ENCODE data around the gene HOXA6. TPM values are rescaled to one million over a fixed set of nuclear protein-coding genes. Genes with fewer than 3 reads are reported as not detected.

HOXA6 gene
- polyA plus RNA-seq, 2 donors: 0.19 to 0.69 TPM

- peak overlapping the region; percentile 16 to 25 for H3K27ac ChIP-seq (ENCODE audit: low read depth in 2 of 2, low read length in 1 of 2)
- WGBS, 2 donors: 4 to 6% methylated on average over 48 to 58 of the region's 58 CpGs
- peaks cover 4 to 24% of the 10 kb centered on the region in 2 donors for H3K4me1 ChIP-seq (ENCODE audit: control insufficient read depth in 2 of 2, insufficient read depth in 2 of 2, low read length in 1 of 2)
Measured at GRCh38 chr7:27150568-27151340, 3.2 kb upstream of the HOXA6 start.

GRCh38 chr7:27149842-27150567, 2.4 kb upstream of the HOXA6 start:
- H3K36me3 ChIP-seq (ENCODE audit: control insufficient read depth in 2 of 2, insufficient read depth in 2 of 2, low read length in 1 of 2): no peaks in the 10 kb centered on the region
- WGBS, 2 donors: 65 to 67% methylated on average over 13 of the region's 13 CpGs
- H3K9me3 ChIP-seq (ENCODE audit: control insufficient read depth in 2 of 2, insufficient read depth in 1 of 2, low read depth in 1 of 2, low read length in 1 of 2): no peaks in the 10 kb centered on the region
- H3K4me1 ChIP-seq (ENCODE audit: control insufficient read depth in 2 of 2, insufficient read depth in 2 of 2, low read length in 1 of 2): peaks cover 4 to 18% of the 10 kb centered on the region in 2 donors
- peak overlapping the region; percentile 31 to 38 for H3K4me3 ChIP-seq (ENCODE audit: low read depth in 1 of 2, low read length in 2 of 2)
- peaks cover 0 to 21% of the 10 kb centered on the region in 2 donors for H3K27me3 ChIP-seq (ENCODE audit: control insufficient read depth in 1 of 2, insufficient read depth in 2 of 2, low read length in 2 of 2)
- no peak overlapping the region for H3K27ac ChIP-seq (ENCODE audit: low read depth in 2 of 2, low read length in 1 of 2)

More at GRCh38 chr7:27150568-27151340, 3.2 kb upstream of the HOXA6 start:
- no peaks in the 10 kb centered on the region for H3K9me3 ChIP-seq (ENCODE audit: control insufficient read depth in 2 of 2, insufficient read depth in 1 of 2, low read depth in 1 of 2, low read length in 1 of 2)
- H3K36me3 ChIP-seq (ENCODE audit: control insufficient read depth in 2 of 2, insufficient read depth in 2 of 2, low read length in 1 of 2): no peaks in the 10 kb centered on the region
- H3K27me3 ChIP-seq (ENCODE audit: control insufficient read depth in 1 of 2, insufficient read depth in 2 of 2, low read length in 2 of 2): peaks cover 0 to 27% of the 10 kb centered on the region in 2 donors
- H3K4me3 ChIP-seq (ENCODE audit: low read depth in 1 of 2, low read length in 2 of 2): peak overlapping the region; percentile 31 to 38

- Histone ChIP-seq H3K9me3 (ENCODE audit: control insufficient read depth in 2 of 2, insufficient read depth in 1 of 2, low read depth in 1 of 2, low read length in 1 of 2) (no peaks in the 10 kb centered on the region), H3K4me1 (ENCODE audit: control insufficient read depth in 2 of 2, insufficient read depth in 2 of 2, low read length in 1 of 2) (peaks cover 0 to 15% of the 10 kb centered on the region in 2 donors), H3K4me3 (ENCODE audit: low read depth in 1 of 2, low read length in 2 of 2) (no peak overlapping the region), H3K36me3 (ENCODE audit: control insufficient read depth in 2 of 2, insufficient read depth in 2 of 2, low read length in 1 of 2) (no peaks in the 10 kb centered on the region), H3K27ac (ENCODE audit: low read depth in 2 of 2, low read length in 1 of 2) (peak overlapping the region in 1 of 2 donors; percentile 9), H3K27me3 (ENCODE audit: control insufficient read depth in 1 of 2, insufficient read depth in 2 of 2, low read length in 2 of 2) (peaks cover 0 to 12% of the 10 kb centered on the region in 2 donors)
- 47 to 68% methylated on average over 25 to 30 of the region's 30 CpGs for WGBS, 2 donors
Measured at GRCh38 chr7:27148756-27149641, 1.4 kb upstream of the HOXA6 start.

GRCh38 chr7:27148031-27148755, 619 bp upstream of the HOXA6 start:
- Histone ChIP-seq H3K36me3 (ENCODE audit: control insufficient read depth in 2 of 2, insufficient read depth in 2 of 2, low read length in 1 of 2) (no peaks in the 10 kb centered on the region), H3K9me3 (ENCODE audit: control insufficient read depth in 2 of 2, insufficient read depth in 1 of 2, low read depth in 1 of 2, low read length in 1 of 2) (no peaks in the 10 kb centered on the region), H3K27me3 (ENCODE audit: control insufficient read depth in 1 of 2, insufficient read depth in 2 of 2, low read length in 2 of 2) (peaks cover 0 to 10% of the 10 kb centered on the region in 2 donors), H3K27ac (ENCODE audit: low read depth in 2 of 2, low read length in 1 of 2) (peak overlapping the region in 1 of 2 donors; percentile 12), H3K4me3 (ENCODE audit: low read depth in 1 of 2, low read length in 2 of 2) (peak overlapping the region; percentile 24 to 48), H3K4me1 (ENCODE audit: control insufficient read depth in 2 of 2, insufficient read depth in 2 of 2, low read length in 1 of 2) (peaks cover 0 to 15% of the 10 kb centered on the region in 2 donors)
- 25 to 46% methylated on average over 28 of the region's 28 CpGs for WGBS, 2 donors

- H3K4me3 ChIP-seq (ENCODE audit: low read depth in 1 of 2, low read length in 2 of 2): no peak overlapping the region
- peaks cover 2 to 12% of the 10 kb centered on the region in 2 donors for H3K4me1 ChIP-seq (ENCODE audit: control insufficient read depth in 2 of 2, insufficient read depth in 2 of 2, low read length in 1 of 2)
- no peak overlapping the region for H3K27ac ChIP-seq (ENCODE audit: low read depth in 2 of 2, low read length in 1 of 2)
- peaks cover 0 to 2% of the 10 kb centered on the region in 2 donors for H3K27me3 ChIP-seq (ENCODE audit: control insufficient read depth in 1 of 2, insufficient read depth in 2 of 2, low read length in 2 of 2)
- no peaks in the 10 kb centered on the region for H3K36me3 ChIP-seq (ENCODE audit: control insufficient read depth in 2 of 2, insufficient read depth in 2 of 2, low read length in 1 of 2)
- WGBS, 2 donors: 63 to 86% methylated on average over 5 of the region's 5 CpGs
- no peaks in the 10 kb centered on the region for H3K9me3 ChIP-seq (ENCODE audit: control insufficient read depth in 2 of 2, insufficient read depth in 1 of 2, low read depth in 1 of 2, low read length in 1 of 2)
Measured at GRCh38 chr7:27146491-27147198, 929 bp downstream of the HOXA6 start.

- Histone ChIP-seq H3K27me3 (ENCODE audit: control insufficient read depth in 1 of 2, insufficient read depth in 2 of 2, low read length in 2 of 2) (peaks cover 0 to 2% of the 10 kb centered on the region in 2 donors), H3K36me3 (ENCODE audit: control insufficient read depth in 2 of 2, insufficient read depth in 2 of 2, low read length in 1 of 2) (no peaks in the 10 kb centered on the region), H3K27ac (ENCODE audit: low read depth in 2 of 2, low read length in 1 of 2) (no peak overlapping the region), H3K4me3 (ENCODE audit: low read depth in 1 of 2, low read length in 2 of 2) (no peak overlapping the region), H3K9me3 (ENCODE audit: control insufficient read depth in 2 of 2, insufficient read depth in 1 of 2, low read depth in 1 of 2, low read length in 1 of 2) (no peaks in the 10 kb centered on the region), H3K4me1 (ENCODE audit: control insufficient read depth in 2 of 2, insufficient read depth in 2 of 2, low read length in 1 of 2) (peaks cover 3 to 9% of the 10 kb centered on the region in 2 donors)
- 87 to 89% methylated on average over 11 of the region's 11 CpGs for WGBS, 2 donors
Measured at GRCh38 chr7:27145914-27146412, 1.6 kb downstream of the HOXA6 start.

GRCh38 chr7:27145165-27145913, 2.2 kb downstream of the HOXA6 start:
- no peaks in the 10 kb centered on the region for H3K9me3 ChIP-seq (ENCODE audit: control insufficient read depth in 2 of 2, insufficient read depth in 1 of 2, low read depth in 1 of 2, low read length in 1 of 2)
- no peak overlapping the region for H3K4me3 ChIP-seq (ENCODE audit: low read depth in 1 of 2, low read length in 2 of 2)
- H3K27ac ChIP-seq (ENCODE audit: low read depth in 2 of 2, low read length in 1 of 2): no peak overlapping the region
- H3K27me3 ChIP-seq (ENCODE audit: control insufficient read depth in 1 of 2, insufficient read depth in 2 of 2, low read length in 2 of 2): peaks cover 0 to 2% of the 10 kb centered on the region in 2 donors
- 64 to 83% methylated on average over 47 of the region's 47 CpGs for WGBS, 2 donors
- peaks cover 3 to 6% of the 10 kb centered on the region in 2 donors for H3K4me1 ChIP-seq (ENCODE audit: control insufficient read depth in 2 of 2, insufficient read depth in 2 of 2, low read length in 1 of 2)
- no peaks in the 10 kb centered on the region for H3K36me3 ChIP-seq (ENCODE audit: control insufficient read depth in 2 of 2, insufficient read depth in 2 of 2, low read length in 1 of 2)

- Histone ChIP-seq H3K36me3 (ENCODE audit: control insufficient read depth in 2 of 2, insufficient read depth in 2 of 2, low read length in 1 of 2) (no peaks in the 10 kb centered on the region), H3K9me3 (ENCODE audit: control insufficient read depth in 2 of 2, insufficient read depth in 1 of 2, low read depth in 1 of 2, low read length in 1 of 2) (no peaks in the 10 kb centered on the region), H3K27me3 (ENCODE audit: control insufficient read depth in 1 of 2, insufficient read depth in 2 of 2, low read length in 2 of 2) (peaks cover 0 to 2% of the 10 kb centered on the region in 2 donors), H3K4me1 (ENCODE audit: control insufficient read depth in 2 of 2, insufficient read depth in 2 of 2, low read length in 1 of 2) (peaks cover 3 to 6% of the 10 kb centered on the region in 2 donors), H3K27ac (ENCODE audit: low read depth in 2 of 2, low read length in 1 of 2) (no peak overlapping the region), H3K4me3 (ENCODE audit: low read depth in 1 of 2, low read length in 2 of 2) (peak overlapping the region in 1 of 2 donors; percentile 76)
- WGBS, 2 donors: 49 to 61% methylated on average over 31 of the region's 31 CpGs
Measured at GRCh38 chr7:27144781-27145164, 2.8 kb downstream of the HOXA6 start.

Data from esophagus (tissue), 2 donors.